GM18951 (cell line): Measurements from ENCODE around the gene ZNF672.
"Not testable (repeated sequence)": the region's sequence is repeated elsewhere in the genome, so short reads cannot be mapped to it uniquely, and the experiment has no call there.

Source experiments
- POLR2A ChIP-seq: IDR thresholded peaks from 4 replicates; pipeline ENCODE4 v1.6.1; 2011; ENCODE audit warnings: mild to moderate bottlenecking; ENCODE audit not compliant: insufficient read length, insufficient read depth; ENCODE audit errors: extremely low read depth
- in situ Hi-C: fragments of 300-500 bp; cut with MboI; formaldehyde crosslinking; loops from one replicate; pipeline ENCODE4 v1.12.0; 2022; ENCODE audit warnings: low sequenced_read_pairs, mixed read lengths, inconsistent platforms; ENCODE audit not compliant: unreplicated experiment

ZNF672 gene

DNA sequence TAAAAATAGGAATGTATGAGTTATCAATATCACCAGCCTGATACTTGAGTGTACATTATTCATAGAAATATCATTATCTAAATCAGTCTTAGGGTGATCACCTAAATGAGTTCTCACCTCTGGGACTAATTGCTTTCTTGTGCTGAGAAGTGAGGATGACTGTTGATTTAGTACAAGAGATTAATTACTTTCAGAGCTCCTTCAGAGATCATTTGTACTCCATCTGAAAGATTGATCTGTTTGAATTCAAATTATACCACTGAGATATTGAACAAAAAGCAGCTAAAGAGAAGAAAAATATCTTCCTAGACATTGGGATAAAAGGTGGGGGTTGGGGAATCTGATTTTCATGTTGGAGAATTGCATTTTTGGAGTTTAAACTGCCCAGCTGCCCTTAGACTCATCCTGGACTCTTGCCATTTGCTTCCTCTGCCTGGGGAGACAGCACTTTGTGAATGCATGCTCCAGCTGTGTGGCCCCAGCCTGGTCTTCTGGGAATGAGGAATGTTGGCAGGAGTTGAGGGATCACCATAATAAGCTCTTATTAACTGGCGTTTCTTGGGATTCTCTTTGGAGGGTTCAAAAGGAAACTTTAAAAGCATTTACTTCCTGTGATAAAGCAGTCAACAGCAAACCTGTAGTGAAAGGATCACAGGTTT lies 48.3 kb downstream of the ZNF672 start:
- no peak for TF ChIP-seq POLR2A
- in situ Hi-C loops: no loop called here

GRCh38 chr1:248889914-248890243 lies 51.9 kb downstream of the ZNF672 start:
- in situ Hi-C loops: not testable (repeated sequence)

DNA sequence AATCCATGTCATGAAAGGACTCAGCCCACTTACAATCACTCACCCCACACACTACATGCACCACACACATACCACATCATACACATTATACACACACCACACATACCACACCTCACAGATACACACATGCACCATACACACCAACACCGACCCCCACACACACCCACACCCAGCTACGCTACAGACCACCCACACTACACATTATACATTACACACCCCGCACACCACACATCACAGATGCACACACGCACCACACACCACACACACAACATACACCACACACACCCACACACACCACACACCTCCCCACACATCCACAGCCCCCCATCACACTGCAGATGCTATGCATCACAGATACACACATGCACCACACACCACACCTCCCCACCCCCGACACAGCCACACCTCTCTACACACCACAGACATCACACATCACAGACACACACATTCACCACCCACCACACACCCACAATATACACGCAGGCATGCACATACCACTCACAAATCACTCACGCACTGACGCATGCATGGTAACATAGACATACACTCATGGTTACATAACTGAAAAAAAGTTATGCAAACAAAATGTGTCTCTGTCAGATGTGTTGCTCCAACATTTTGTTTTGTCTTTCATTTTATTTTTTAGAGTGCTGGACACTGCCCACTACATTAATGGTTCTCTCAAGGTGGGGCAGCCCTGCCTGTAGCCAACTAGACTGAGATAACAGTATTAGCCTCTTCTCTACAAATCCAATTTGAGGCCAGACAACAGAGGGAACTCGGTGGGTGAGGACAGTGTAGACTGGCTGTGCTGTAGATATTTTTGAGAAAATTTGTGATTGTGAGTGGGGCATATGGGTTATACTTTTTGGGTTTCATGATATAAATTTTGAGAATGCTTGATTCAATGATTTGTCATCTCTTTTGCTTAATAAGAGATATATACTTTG lies 52.8 kb downstream of the ZNF672 start:
- in situ Hi-C loops: no loop called here
- TF ChIP-seq POLR2A: no peak

DNA sequence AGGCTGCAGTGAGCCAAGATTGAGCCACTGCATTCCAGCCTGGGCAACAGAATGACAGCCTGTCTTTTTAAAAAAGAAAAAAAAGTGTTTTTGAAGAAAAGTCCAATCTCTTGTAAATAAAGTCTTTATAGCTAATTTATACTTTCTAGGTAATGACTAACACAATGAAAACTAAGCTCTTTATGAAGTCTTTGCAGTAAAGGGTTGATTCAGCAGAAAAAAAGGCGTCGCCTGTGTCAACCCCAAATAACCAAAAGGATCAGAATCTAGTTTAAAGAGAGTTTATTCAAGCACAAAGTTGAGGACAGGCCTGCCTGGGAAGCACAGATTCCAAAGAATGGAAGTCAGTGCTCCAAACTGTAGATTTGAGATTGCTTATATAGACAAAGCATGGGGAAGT lies 53.7 kb downstream of the ZNF672 start:
- no peak for TF ChIP-seq POLR2A
- in situ Hi-C loops: no loop called here

DNA sequence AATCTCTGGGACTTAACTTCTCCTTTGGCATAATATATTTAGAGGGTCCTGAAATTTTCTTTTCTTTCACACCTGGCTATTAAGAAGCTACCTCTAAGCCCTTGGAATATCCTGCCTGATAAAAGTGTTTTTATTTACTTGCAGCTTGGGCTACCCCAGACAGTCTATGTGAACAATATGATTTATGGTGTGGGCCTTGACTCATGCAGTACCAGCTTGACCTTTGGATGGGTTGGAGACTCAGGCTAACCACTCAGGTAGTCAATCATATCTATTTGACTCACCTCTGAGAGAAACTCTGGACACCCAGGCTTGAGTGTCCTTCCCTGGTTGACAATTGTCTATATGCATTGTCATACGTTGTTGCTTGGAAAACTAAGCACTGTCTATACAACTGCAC lies 54.6 kb downstream of the ZNF672 start:
- no peak for TF ChIP-seq POLR2A
- in situ Hi-C loops: no loop called here

GRCh38 chr1:248894837-248895236 lies 56.8 kb downstream of the ZNF672 start:
- in situ Hi-C loops: no loop called here

GRCh38 chr1:248897412-248898337 lies 59.7 kb downstream of the ZNF672 start:
- TF ChIP-seq POLR2A: no peak

More at GRCh38 chr1:248894837-248895236, 56.8 kb downstream of the ZNF672 start:
- no peak for TF ChIP-seq POLR2A

More at GRCh38 chr1:248897412-248898337, 59.7 kb downstream of the ZNF672 start:
- in situ Hi-C loops: no loop called here
